ENCODE results near the gene CERS4. TPM values are rescaled to one million over a fixed set of nuclear protein-coding genes. Genes with fewer than 3 reads are reported as not detected.
"Not testable (repeated sequence)": the region's sequence is repeated elsewhere in the genome, so short reads cannot be mapped to it uniquely, and the experiment has no call there.

The CERS4 gene
- total and polyA plus RNA-seq, 10 donors, result 27.7 to 49.2 (median 43.1) TPM

DNA sequence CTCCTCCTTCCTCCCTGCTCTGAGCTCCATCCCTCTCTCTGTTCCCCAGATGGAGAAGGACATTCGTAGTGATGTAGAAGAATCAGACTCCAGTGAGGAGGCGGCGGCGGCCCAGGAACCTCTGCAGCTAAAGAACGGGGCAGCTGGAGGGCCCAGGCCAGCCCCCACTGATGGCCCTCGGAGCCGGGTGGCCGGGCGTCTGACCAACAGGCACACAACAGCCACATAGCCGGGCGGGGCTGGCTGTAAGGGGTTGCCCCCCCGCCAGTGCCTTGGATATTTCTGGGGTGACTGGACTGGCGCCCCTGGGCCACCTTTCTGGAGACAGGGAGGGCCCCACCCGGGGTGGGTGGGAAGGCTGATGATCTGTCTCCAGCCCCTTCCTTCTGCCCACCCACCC, 52.7 kb downstream of the CERS4 start:
- Histone ChIP-seq H3K4me3 (no peak overlapping the region), H3K27ac (no peak overlapping the region), H3K36me3 (peaks cover 0 to 56% (median 24%) of the 10 kb centered on the region in 6 donors), H3K4me1 (peaks cover 0 to 9% (median 0%) of the 10 kb centered on the region in 6 donors), H3K9me3 (no peaks in the 10 kb centered on the region), H3K27me3 (replicated peaks in 1 of 7) (no peaks in the 10 kb centered on the region)
- 92 to 98% (median 95%) methylated on average over 8 to 14 of the region's 14 CpGs for WGBS, 5 donors
- TF ChIP-seq, protein P1, sequence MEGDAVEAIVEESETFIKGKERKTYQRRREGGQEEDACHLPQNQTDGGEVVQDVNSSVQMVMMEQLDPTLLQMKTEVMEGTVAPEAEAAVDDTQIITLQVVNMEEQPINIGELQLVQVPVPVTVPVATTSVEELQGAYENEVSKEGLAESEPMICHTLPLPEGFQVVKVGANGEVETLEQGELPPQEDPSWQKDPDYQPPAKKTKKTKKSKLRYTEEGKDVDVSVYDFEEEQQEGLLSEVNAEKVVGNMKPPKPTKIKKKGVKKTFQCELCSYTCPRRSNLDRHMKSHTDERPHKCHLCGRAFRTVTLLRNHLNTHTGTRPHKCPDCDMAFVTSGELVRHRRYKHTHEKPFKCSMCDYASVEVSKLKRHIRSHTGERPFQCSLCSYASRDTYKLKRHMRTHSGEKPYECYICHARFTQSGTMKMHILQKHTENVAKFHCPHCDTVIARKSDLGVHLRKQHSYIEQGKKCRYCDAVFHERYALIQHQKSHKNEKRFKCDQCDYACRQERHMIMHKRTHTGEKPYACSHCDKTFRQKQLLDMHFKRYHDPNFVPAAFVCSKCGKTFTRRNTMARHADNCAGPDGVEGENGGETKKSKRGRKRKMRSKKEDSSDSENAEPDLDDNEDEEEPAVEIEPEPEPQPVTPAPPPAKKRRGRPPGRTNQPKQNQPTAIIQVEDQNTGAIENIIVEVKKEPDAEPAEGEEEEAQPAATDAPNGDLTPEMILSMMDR (IDR thresholded peaks at IDR 0.05 in 8 of 11, conservative IDR thresholded peaks at IDR 0.05 in 3 of 11), result no peak
- TF ChIP-seq POLR2A (IDR thresholded peaks at IDR 0.05) (no peak), POLR2AphosphoS5 (IDR thresholded peaks at IDR 0.05) (peak in 1 of 3 donors; percentile 12)
- intact Hi-C loops (cut with DNase I; ENCODE audit: low total_unique reads), result no loop called here
- DNase-seq, result peak; percentile 52

DNA sequence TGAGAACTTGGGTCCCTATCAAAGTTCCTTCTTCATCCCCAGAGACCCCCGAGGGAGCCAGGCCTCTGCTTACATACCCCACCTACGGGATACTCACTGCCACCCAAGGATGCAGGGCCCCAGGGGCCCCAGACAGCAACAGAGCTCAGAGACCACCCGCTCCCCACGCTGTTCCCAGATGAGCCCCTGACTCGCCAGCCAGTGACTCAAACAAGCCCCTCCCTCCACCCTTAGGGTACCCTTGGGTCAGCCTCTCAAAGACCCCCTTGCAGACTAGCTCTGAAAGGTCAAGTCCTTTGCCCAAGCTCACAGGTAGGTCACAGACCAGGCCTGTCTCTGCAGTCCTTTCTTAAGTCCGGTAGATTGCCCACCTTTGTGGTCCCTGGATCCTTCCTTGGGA, 53.3 kb downstream of the CERS4 start:
- Histone ChIP-seq H3K4me3 (no peak overlapping the region), H3K4me1 (peaks cover 0 to 9% (median 0%) of the 10 kb centered on the region in 6 donors), H3K27me3 (replicated peaks in 1 of 7) (no peaks in the 10 kb centered on the region), H3K27ac (no peak overlapping the region), H3K36me3 (peaks cover 0 to 51% (median 18%) of the 10 kb centered on the region in 6 donors), H3K9me3 (no peaks in the 10 kb centered on the region)
- peak; percentile 22 for DNase-seq
- intact Hi-C loops (cut with DNase I; ENCODE audit: low total_unique reads), result no loop called here
- WGBS, 5 donors, result 91 to 96% (median 95%) methylated on average over 6 of the region's 6 CpGs
- TF ChIP-seq POLR2A (IDR thresholded peaks at IDR 0.05), result no peak
- TF ChIP-seq POLR2AphosphoS5 (IDR thresholded peaks at IDR 0.05), result no peak
- TF ChIP-seq, protein P1 (IDR thresholded peaks at IDR 0.05 in 8 of 11, conservative IDR thresholded peaks at IDR 0.05 in 3 of 11), result no peak

DNA sequence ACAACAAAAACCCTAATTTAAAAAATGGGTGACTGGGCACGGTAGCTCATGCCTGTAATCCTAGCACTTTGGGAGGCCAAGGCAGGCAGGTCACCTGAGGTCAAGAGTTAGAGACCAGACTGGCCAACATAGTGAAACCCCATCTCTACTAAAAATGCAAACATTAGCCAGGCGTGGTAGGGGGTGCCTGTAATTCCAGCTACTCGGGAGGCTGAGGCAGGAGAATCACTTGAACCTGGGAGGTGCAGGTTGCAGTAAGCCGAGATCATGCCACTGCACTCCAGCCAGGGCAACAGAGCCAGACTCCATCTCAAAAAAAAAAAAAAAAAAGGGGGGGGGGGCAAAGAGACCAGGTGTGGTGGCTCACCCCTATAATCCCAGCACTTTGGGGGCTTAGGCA, 55.1 kb downstream of the CERS4 start:
- peaks cover 4 to 26% (median 9%) of the 10 kb centered on the region in 6 donors for H3K4me1 ChIP-seq
- H3K27ac ChIP-seq; H3K4me3 ChIP-seq; H3K9me3 ChIP-seq; intact Hi-C loops (cut with DNase I; ENCODE audit: low total_unique reads); H3K27me3 ChIP-seq (replicated peaks in 1 of 7): not testable (repeated sequence)
- H3K36me3 ChIP-seq, result peaks cover 0 to 33% (median 12%) of the 10 kb centered on the region in 6 donors
- WGBS, 5 donors, result 82 to 94% (median 92%) methylated on average over 4 of the region's 4 CpGs
- DNase-seq, result peak; percentile 18

DNA sequence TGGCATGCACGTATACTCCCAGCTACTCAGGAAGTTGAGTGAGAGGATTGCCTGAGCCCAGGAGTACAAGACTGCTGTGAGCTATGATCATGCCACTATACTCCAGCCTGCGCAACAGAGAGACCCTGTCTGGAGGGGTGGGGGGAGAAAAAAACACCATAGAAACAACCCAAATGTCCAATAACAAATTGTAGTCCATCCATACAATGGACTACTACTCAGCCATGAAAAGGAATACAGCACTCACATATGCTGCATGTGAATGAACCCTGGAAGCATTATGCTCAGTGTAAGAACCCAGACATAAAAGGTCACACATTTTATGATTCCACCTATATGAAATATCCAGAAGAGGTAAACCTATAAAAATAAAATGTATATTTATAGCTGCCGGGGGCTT, 56.7 kb downstream of the CERS4 start:
- H3K4me1 ChIP-seq, result peaks cover 8 to 32% (median 18%) of the 10 kb centered on the region in 6 donors
- intact Hi-C loops (cut with DNase I; ENCODE audit: low total_unique reads), result no loop called here
- TF ChIP-seq, protein P1 (IDR thresholded peaks at IDR 0.05 in 8 of 11, conservative IDR thresholded peaks at IDR 0.05 in 3 of 11), result no peak
- TF ChIP-seq POLR2A (IDR thresholded peaks at IDR 0.05), result no peak
- peak in 1 of 3 donors; percentile 13 for TF ChIP-seq POLR2AphosphoS5 (IDR thresholded peaks at IDR 0.05)
- H3K4me3 ChIP-seq, result no peak overlapping the region
- no peaks in the 10 kb centered on the region for H3K9me3 ChIP-seq
- no peaks in the 10 kb centered on the region for H3K27me3 ChIP-seq (replicated peaks in 1 of 7)
- peaks cover 0 to 24% (median 12%) of the 10 kb centered on the region in 6 donors for H3K36me3 ChIP-seq
- H3K27ac ChIP-seq, result no peak overlapping the region
- WGBS, 5 donors, result 72 to 80% (median 75%) methylated on average over 3 of the region's 3 CpGs
- DNase-seq, result peak; percentile 9

DNA sequence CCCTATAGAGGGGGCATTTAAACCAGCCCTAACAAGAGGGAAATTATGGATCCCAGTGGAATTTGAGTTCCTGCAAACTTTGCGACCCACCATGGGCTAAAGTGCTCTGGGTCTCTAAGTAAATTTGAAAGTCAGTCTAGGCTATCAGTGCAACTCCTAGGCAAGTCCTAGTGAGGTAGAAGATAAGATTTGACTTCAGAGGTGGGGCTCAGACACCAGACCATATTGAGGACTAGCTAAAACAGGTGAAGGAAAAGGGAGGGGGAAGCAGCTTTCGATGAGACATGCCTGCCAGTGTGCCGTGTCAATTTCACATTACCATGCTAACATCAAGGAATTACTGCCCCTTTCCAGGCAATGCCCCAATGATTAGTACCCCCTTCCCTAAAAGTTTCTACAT, 60.6 kb downstream of the CERS4 start:
- TF ChIP-seq, protein P1 (IDR thresholded peaks at IDR 0.05 in 8 of 11, conservative IDR thresholded peaks at IDR 0.05 in 3 of 11), result no peak
- TF ChIP-seq POLR2A (IDR thresholded peaks at IDR 0.05), result no peak
- TF ChIP-seq POLR2AphosphoS5 (IDR thresholded peaks at IDR 0.05), result no peak
- no peaks in the 10 kb centered on the region for H3K27me3 ChIP-seq (replicated peaks in 1 of 7)
- peaks cover 8 to 29% (median 18%) of the 10 kb centered on the region in 6 donors for H3K4me1 ChIP-seq
- intact Hi-C loops (cut with DNase I; ENCODE audit: low total_unique reads), result no loop called here
- no peak for DNase-seq
- H3K36me3 ChIP-seq, result no peaks in the 10 kb centered on the region
- no peaks in the 10 kb centered on the region for H3K9me3 ChIP-seq
- H3K27ac ChIP-seq, result peak overlapping the region; percentile 75 to 95 (median 88)
- 68 to 88% (median 83%) methylated on average over 3 of the region's 3 CpGs for WGBS, 5 donors
- peak overlapping the region in 1 of 8 donors; percentile 76 for H3K4me3 ChIP-seq

DNA sequence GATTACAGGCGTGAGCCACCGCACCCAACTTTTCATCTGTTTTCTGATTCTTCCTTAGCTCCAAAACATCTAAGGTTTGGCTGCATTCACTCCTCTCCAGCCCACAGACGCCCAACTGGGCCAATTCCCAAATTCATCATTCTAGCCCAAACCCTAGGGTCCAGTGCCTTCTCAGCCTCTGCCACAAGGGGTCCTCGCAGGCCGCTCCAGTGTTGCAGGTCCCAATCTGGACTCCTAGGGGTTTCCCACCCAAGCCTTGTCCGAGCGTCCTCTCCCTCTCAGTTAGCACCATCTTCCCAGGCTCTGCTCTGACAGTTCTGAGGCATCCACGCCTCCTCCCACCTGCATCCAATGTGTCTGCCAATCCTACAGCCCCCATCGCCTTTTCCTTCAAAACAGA, 67.3 kb downstream of the CERS4 start:
- H3K9me3 ChIP-seq; intact Hi-C loops (cut with DNase I; ENCODE audit: low total_unique reads); H3K27ac ChIP-seq; H3K4me3 ChIP-seq; DNase-seq; H3K36me3 ChIP-seq; H3K27me3 ChIP-seq (replicated peaks in 1 of 7); H3K4me1 ChIP-seq: not testable (repeated sequence)
- WGBS, 5 donors, result no CpG with 5 or more reads among the region's 9 CpGs

DNA sequence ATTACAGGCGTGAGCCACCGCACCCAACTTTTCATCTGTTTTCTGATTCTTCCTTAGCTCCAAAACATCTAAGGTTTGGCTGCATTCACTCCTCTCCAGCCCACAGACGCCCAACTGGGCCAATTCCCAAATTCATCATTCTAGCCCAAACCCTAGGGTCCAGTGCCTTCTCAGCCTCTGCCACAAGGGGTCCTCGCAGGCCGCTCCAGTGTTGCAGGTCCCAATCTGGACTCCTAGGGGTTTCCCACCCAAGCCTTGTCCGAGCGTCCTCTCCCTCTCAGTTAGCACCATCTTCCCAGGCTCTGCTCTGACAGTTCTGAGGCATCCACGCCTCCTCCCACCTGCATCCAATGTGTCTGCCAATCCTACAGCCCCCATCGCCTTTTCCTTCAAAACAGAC, 82.2 kb downstream of the CERS4 start:
- H3K4me1 ChIP-seq; H3K27ac ChIP-seq; H3K9me3 ChIP-seq; DNase-seq; intact Hi-C loops (cut with DNase I; ENCODE audit: low total_unique reads); H3K27me3 ChIP-seq (replicated peaks in 1 of 7); H3K36me3 ChIP-seq; H3K4me3 ChIP-seq: not testable (repeated sequence)
- no CpG with 5 or more reads among the region's 9 CpGs for WGBS, 5 donors

Data from spleen (tissue), 11 donors.